ENCODE data around the gene ZNF787. TPM values are rescaled to one million over a fixed set of nuclear protein-coding genes. Genes with fewer than 3 reads are reported as not detected.

ZNF787 gene
- total and polyA plus RNA-seq, 2 of the 8 experiments (the other 6 are each of a cell fraction or from before 2014, with no cell fraction given): 19.7 to 56.0 TPM

DNA sequence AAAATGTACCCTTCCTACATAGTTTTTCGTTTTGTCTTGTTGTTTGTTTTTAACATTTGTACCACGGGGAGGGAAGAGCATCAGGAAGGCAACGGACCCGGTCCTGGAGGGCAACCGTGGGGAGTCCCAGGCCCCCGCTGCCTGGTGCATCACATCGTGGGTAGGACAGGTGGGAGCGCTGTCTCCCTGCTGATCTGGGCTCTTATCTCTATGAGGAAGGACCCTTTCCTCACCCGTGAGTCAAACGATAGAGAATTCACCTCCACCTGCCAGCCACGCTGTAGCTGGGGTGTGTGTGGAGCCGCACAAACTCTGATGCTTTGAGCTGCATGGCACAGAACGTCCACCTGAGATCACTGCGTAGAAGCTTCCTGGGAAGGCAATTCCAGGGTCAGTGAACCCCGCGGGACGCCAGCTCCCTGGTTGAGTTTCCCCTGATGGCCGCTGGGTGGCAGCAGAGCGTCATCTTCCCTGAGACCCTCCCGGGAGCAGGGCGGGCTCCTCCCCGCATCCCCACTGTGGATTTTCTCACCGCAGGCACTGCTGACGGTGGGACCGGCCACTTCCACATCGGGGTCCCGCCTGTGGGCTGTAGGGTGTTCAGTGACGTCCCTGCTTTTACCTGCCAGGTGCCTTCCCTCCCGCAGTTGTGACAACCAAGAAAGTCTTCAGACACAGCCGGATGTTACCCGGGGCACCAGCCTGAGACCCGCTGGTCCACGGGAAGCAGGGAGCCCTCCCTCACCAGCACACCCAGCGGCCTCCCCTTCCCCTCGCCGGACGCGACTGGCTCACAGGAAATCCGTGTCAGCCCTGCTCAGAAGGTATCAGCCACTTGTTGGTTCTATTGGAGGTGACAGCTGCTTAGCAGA is 54.7 kb downstream of the ZNF787 start (continued):
- TF ChIP-seq, protein P1, sequence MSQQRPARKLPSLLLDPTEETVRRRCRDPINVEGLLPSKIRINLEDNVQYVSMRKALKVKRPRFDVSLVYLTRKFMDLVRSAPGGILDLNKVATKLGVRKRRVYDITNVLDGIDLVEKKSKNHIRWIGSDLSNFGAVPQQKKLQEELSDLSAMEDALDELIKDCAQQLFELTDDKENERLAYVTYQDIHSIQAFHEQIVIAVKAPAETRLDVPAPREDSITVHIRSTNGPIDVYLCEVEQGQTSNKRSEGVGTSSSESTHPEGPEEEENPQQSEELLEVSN (IDR thresholded peaks at IDR 0.05): no peak
- TF ChIP-seq EP300 (IDR thresholded peaks at IDR 0.05; ENCODE audit: borderline replicate concordance in 1 of 2, low read depth in 2 of 2, low read length in 2 of 2) (no peak), SP2 (IDR thresholded peaks at IDR 0.05; ENCODE audit: low read length) (no peak), NANOG (IDR thresholded peaks at IDR 0.05; ENCODE audit: insufficient read depth, low read depth, low read length, poor library complexity, severe bottlenecking) (no peak), HDAC2 (IDR thresholded peaks at IDR 0.05; ENCODE audit: borderline replicate concordance in 1 of 2, low read depth in 2 of 2, low read length in 2 of 2) (0 out of 4 replicates have a peak, but pooled peaks of 1 of the 2 experiments have one; percentile 32), EZH2 (IDR thresholded peaks at IDR 0.05; ENCODE audit: low read depth, low read length, severe bottlenecking) (no peak), SP1 (IDR thresholded peaks at IDR 0.05; ENCODE audit: low read depth, low read length) (no peak), CBX5 (IDR thresholded peaks at IDR 0.05; ENCODE audit: low read depth, low read length) (no peak)
- TF ChIP-seq, protein P2, sequence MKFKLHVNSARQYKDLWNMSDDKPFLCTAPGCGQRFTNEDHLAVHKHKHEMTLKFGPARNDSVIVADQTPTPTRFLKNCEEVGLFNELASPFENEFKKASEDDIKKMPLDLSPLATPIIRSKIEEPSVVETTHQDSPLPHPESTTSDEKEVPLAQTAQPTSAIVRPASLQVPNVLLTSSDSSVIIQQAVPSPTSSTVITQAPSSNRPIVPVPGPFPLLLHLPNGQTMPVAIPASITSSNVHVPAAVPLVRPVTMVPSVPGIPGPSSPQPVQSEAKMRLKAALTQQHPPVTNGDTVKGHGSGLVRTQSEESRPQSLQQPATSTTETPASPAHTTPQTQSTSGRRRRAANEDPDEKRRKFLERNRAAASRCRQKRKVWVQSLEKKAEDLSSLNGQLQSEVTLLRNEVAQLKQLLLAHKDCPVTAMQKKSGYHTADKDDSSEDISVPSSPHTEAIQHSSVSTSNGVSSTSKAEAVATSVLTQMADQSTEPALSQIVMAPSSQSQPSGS (IDR thresholded peaks at IDR 0.05; ENCODE audit: low read length): no peak

All from H1 (cell line).